Left lung (tissue), 10 donors: ENCODE measurements around the gene PPP2R5D. TPM values are rescaled to one million over a fixed set of nuclear protein-coding genes. Genes with fewer than 3 reads are reported as not detected.
A peak's percentile ranks its signal among the peaks of the same experiment; 100 is the strongest.
"Not testable (repeated sequence)": the region's sequence is repeated elsewhere in the genome, so short reads cannot be mapped to it uniquely, and the experiment has no call there.

Experiments
- ATAC-seq: fragments of 200-7000 bp; cut with Tn5 transposase; one replicate; pipeline ENCODE4 v1.9.1; 2020; ENCODE audit warnings: moderate library complexity
- DNase-seq, 4 donors: peaks; one replicate each; pipeline ENCODE4 v3.0.0-alpha.2; 2013 to 2020
- H3K27ac ChIP-seq, 2 donors: fragments of 200-600 bp; sonication (generic) in 1 of 2; one replicate each; pipeline versions ENCODE4 v1.5.0 to v1.8.0; 2020 to 2021
- H3K27me3 ChIP-seq, 2 donors: fragments of 200-600 bp; sonication (generic) in 1 of 2; one replicate each; pipeline versions ENCODE4 v1.5.0 to v1.8.0; 2020 to 2021
- H3K36me3 ChIP-seq, 2 donors: fragments of 200-600 bp; sonication (generic) in 1 of 2; one replicate each; pipeline versions ENCODE4 v1.5.0 to v1.8.0; 2020 to 2021
- H3K4me1 ChIP-seq, 2 donors: fragments of 200-600 bp; one replicate each; pipeline ENCODE4 v1.8.0; 2021
- H3K4me3 ChIP-seq, 2 donors: fragments of 200-600 bp; sonication (generic) in 1 of 2; one replicate each; pipeline versions ENCODE4 v1.5.0 to v1.8.0; 2020 to 2021; ENCODE audit warnings: mild to moderate bottlenecking in 1 of 2
- H3K9me3 ChIP-seq, 2 donors: fragments of 200-600 bp; sonication (generic) in 1 of 2; one replicate each; pipeline versions ENCODE4 v1.5.0 to v1.8.0; 2020 to 2021
- intact Hi-C, 2 donors: fragments of 100-400 bp; cut with DNase I; formaldehyde crosslinking; loops; one replicate each; pipeline versions ENCODE4 v1.11.2 to v1.14.2; 2022
- polyA plus RNA-seq, 6 donors: library from polyadenylated mRNA; unstranded; fragments of 120-200 nt; gene quantifications; one replicate each; pipeline ENCODE4 v1.2.1, GENCODE V29; 2013; ENCODE audit not compliant: insufficient read length in 6 of 6
- total RNA-seq, 2 donors: library from RNA; stranded (reverse); fragmentation: NEBNext Ultra II Directional; extraction: Animal tissue kit (Norgen Biotek cat#: 25700); gene quantifications; one replicate each; pipeline ENCODE4 v1.2.1, GENCODE V29; 2021
- TF ChIP-seq, protein P1 (sequence below), 2 donors: fragments of 200-600 bp; sonication (generic) in 1 of 2; IDR thresholded peaks; one replicate each; pipeline versions ENCODE4 v1.5.0 to v1.8.0; 2021; ENCODE audit warnings: antibody characterized with exemption in 2 of 2
- donor health status: DM: no; HTN: yes; CAD: no.
- donor health status: DM: no; HTN: no; CAD: no.

Gene PPP2R5D
- total and polyA plus RNA-seq, 8 donors = 30.0 to 76.3 (median 62.3) TPM

DNA sequence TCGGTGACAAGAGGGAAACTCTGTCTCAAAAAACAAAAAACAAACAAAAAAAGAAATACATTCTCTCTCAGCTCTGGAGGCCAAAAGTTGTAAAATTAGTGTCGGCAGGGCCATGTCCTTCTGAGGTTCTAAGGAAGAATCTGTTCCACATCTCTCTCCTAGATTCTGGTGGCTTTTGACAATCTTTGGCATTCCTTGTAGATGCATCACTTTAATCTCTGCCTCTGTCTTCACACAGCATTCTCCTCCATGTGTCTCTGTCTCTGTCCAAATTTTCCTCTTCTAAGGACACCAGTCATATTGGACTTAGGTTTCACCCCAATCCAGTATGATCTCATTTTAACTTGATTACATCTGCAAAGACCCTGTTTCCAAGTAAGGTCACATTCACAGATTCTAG is 9.1 kb downstream of the PPP2R5D start:
- Histone ChIP-seq H3K27me3 (no peaks in the 10 kb centered on the region), H3K4me3 (no peak overlapping the region), H3K36me3 (peaks cover 0 to 30% of the 10 kb centered on the region in 2 donors), H3K9me3 (no peaks in the 10 kb centered on the region), H3K4me1 (no peaks in the 10 kb centered on the region), H3K27ac (no peak overlapping the region)
- intact Hi-C loops = no loop called here
- TF ChIP-seq, protein P1, sequence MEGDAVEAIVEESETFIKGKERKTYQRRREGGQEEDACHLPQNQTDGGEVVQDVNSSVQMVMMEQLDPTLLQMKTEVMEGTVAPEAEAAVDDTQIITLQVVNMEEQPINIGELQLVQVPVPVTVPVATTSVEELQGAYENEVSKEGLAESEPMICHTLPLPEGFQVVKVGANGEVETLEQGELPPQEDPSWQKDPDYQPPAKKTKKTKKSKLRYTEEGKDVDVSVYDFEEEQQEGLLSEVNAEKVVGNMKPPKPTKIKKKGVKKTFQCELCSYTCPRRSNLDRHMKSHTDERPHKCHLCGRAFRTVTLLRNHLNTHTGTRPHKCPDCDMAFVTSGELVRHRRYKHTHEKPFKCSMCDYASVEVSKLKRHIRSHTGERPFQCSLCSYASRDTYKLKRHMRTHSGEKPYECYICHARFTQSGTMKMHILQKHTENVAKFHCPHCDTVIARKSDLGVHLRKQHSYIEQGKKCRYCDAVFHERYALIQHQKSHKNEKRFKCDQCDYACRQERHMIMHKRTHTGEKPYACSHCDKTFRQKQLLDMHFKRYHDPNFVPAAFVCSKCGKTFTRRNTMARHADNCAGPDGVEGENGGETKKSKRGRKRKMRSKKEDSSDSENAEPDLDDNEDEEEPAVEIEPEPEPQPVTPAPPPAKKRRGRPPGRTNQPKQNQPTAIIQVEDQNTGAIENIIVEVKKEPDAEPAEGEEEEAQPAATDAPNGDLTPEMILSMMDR (IDR thresholded peaks at IDR 0.05) = no peak
- no peak for DNase-seq
- no peak for ATAC-seq

DNA sequence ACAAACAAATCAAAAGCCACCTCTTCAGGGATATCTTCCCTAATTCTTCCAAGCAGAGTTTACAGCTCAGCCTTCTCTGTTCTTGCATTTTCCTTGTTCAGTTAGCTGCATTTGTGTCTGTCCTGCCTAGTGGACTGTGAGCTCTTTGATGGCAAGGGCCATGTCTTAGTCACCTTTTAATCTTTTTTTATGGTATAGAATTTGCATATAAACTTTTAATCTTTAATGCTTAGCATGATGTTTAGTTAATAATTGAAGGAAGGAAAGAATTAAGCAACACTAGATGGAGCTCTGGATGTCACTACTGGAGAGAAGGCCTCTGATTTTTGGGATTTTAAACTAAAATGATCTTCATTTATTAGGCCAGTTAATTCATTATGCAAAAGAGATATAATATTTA is 12.1 kb downstream of the PPP2R5D start:
- Histone ChIP-seq H3K27ac (no peak overlapping the region), H3K27me3 (no peaks in the 10 kb centered on the region), H3K4me1 (no peaks in the 10 kb centered on the region), H3K9me3 (no peaks in the 10 kb centered on the region), H3K36me3 (peaks cover 0 to 5% of the 10 kb centered on the region in 2 donors), H3K4me3 (no peak overlapping the region)
- intact Hi-C loops = no loop called here
- ATAC-seq (no peak), DNase-seq (no peak)
- TF ChIP-seq, protein P1 (IDR thresholded peaks at IDR 0.05) = no peak

DNA sequence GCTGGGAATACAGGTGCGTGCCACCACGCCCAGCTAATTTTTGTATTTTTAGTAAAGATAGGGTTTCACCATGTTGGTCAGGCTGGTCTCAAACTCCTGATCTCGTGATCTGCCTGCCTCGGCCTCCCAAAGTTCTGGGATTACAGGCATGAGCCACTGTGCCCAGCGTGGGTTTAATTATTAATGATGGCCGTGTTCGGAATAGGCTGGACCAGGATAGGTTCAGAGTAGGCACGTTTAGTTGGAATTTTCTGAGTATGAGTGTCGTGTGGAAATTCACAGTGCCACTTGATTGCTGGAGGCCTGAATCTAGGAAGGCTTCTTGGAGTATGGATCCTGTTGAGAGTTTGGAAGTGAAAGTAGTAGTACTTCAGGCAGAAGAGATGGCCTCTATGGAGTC is 13.8 kb downstream of the PPP2R5D start:
- H3K27me3 ChIP-seq, DNase-seq, intact Hi-C loops, H3K4me3 ChIP-seq, H3K9me3 ChIP-seq, H3K36me3 ChIP-seq, H3K27ac ChIP-seq, H3K4me1 ChIP-seq, ATAC-seq: not testable (repeated sequence)

DNA sequence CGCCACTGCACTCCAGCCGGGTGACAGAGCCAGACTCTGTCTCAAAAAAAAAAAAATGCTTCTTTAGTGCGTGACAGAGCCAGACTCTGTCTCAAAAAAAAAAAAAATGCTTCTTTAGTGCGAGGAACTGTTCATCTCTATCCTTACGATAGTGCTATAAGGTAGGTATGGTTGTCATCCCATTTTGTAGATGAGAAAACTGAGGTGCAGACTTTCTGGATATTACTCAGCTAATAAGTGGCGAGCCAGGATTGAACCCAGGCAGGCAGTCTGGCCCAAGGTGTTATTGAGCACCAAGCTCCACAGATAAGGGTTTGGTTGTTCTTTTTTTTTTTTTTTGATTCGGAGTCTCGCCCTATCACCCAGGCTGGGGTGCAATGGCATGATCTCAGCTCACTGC is 17.5 kb downstream of the PPP2R5D start:
- Histone ChIP-seq H3K4me3 (no peak overlapping the region), H3K4me1 (no peaks in the 10 kb centered on the region), H3K27ac (no peak overlapping the region), H3K36me3 (peaks cover 0 to 17% of the 10 kb centered on the region in 2 donors), H3K27me3 (no peaks in the 10 kb centered on the region), H3K9me3 (no peaks in the 10 kb centered on the region)
- intact Hi-C loops = no loop called here
- ATAC-seq (no peak), DNase-seq (no peak)
- TF ChIP-seq, protein P1 (IDR thresholded peaks at IDR 0.05) = no peak

DNA sequence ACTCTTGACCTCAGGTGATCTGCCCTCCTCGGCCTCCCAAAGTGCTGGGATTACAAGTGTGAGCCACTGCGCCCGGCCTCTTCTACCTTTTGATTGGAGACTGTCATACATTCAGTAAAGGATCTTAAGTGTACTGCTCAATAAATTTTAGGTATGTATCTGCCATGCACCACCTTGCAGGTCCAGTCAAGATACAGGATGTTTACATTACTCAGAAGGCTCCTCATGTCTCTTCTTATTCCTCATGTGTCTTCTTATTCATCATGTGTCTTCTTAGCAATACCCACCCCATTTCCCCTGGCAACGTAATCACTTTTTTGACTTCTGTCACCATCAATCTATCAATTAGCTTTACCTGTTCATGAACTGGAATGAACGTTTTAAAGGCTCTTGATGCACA is 21.5 kb downstream of the PPP2R5D start:
- ATAC-seq (no peak), DNase-seq (peak in 1 of 4 donors; percentile 17)
- H3K27me3 ChIP-seq = no peaks in the 10 kb centered on the region
- no peak overlapping the region for H3K4me3 ChIP-seq
- H3K27ac ChIP-seq = no peak overlapping the region
- TF ChIP-seq, protein P1 (IDR thresholded peaks at IDR 0.05) = no peak
- intact Hi-C loops = no loop called here
- no peaks in the 10 kb centered on the region for H3K9me3 ChIP-seq
- no peaks in the 10 kb centered on the region for H3K4me1 ChIP-seq
- peaks cover 0 to 57% of the 10 kb centered on the region in 2 donors for H3K36me3 ChIP-seq

DNA sequence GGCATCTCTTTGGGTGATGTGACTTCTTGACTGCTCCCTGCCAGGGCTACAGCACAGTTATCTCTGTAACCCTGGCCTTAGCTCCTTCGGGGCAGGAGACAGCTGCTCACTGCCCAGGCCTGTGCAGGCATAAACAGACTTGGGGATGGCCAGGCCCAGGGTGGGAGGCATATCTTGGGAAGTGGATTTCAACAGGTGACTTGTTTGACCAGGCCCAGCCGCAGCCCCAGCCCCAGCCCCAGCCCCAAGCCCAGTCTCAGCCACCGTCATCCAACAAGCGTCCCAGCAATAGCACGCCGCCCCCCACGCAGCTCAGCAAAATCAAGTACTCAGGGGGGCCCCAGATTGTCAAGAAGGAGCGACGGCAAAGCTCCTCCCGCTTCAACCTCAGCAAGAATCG is 21.9 kb downstream of the PPP2R5D start:
- DNase-seq (peak in 1 of 4 donors; percentile 45), ATAC-seq (no peak)
- Histone ChIP-seq H3K27me3 (no peaks in the 10 kb centered on the region), H3K4me3 (no peak overlapping the region), H3K4me1 (no peaks in the 10 kb centered on the region), H3K36me3 (peaks cover 0 to 61% of the 10 kb centered on the region in 2 donors), H3K27ac (no peak overlapping the region), H3K9me3 (no peaks in the 10 kb centered on the region)
- intact Hi-C loops = no loop called here
- TF ChIP-seq, protein P1 (IDR thresholded peaks at IDR 0.05) = no peak
